ENCODE data around the gene C2orf15. TPM values are rescaled to one million over a fixed set of nuclear protein-coding genes. Genes with fewer than 3 reads are reported as not detected.

C2orf15 gene, protein sequence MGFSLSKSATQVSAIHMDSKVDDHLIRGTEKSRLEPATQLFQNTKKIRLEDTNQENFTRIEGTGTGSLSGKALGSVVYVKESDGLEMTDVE
- total RNA-seq (2011; cell fraction: chromatin; rRNA removed; ENCODE audit: low replicate concordance), result not detected in 2 replicates
- not detected in 2 replicates for total RNA-seq (2011; cell fraction: nucleolus; rRNA removed)
- total RNA-seq (2011; cell fraction: nucleoplasm; rRNA removed), result not detected in 2 replicates
- total RNA-seq (2014; rRNA removed) (0.27 TPM in 1 of 2 replicates, not detected in the other), total RNA-seq (2014; rRNA removed; fragmentation: Illumina TruSeq; extraction: Trizol) (0.11 TPM in 1 of 2 replicates, not detected in the other), total RNA-seq (2015; rRNA removed; fragmentation: Illumina TruSeq; extraction: Trizol) (0.11 and 0.22 TPM in 2 replicates), total RNA-seq (2021) (0.16 and 0.18 TPM in 2 replicates), polyA plus RNA-seq (2011; rRNA removed) (0.25 TPM in 1 of 2 replicates, not detected in the other), polyA plus RNA-seq (2014; fragmentation: Illumina TruSeq; extraction: Trizol) (0.15 TPM in 1 of 2 replicates, not detected in the other), polyA plus RNA-seq (2014; fragmentation: Nextera tagmentation; extraction: Ambion mirVana) (under 1 TPM; 0.04 to 0.06 TPM), polyA plus RNA-seq (2014; rRNA removed) (not detected in 2 replicates), polyA minus RNA-seq (2011; rRNA and poly(A)+ RNA removed) (not detected in 2 replicates), Bru-seq, nascent RNA (percentile 24 among the genes with signal in this experiment), BruChase-seq, experiment 1, labeled RNA remaining after a 2-hour chase (not detected), BruChase-seq, experiment 2, labeled RNA remaining after a 6-hour chase (percentile 40 among the genes with signal in this experiment)
- 0.09 TPM in 1 of 2 replicates, not detected in the other for polyA plus RNA-seq (2011; cell fraction: cytosol; rRNA removed)
- not detected in 2 replicates for polyA plus RNA-seq (2011; cell fraction: nucleus; rRNA removed)
- polyA plus RNA-seq (2012), result 0.17 and 0.18 TPM in 2 replicates
- polyA minus RNA-seq (2011; cell fraction: cytosol; rRNA and poly(A)+ RNA removed), result not detected in 2 replicates
- polyA minus RNA-seq (2011; cell fraction: nucleus; rRNA and poly(A)+ RNA removed), result not detected in 2 replicates
- long read RNA-seq, experiment 1, result 0 reads
- long read RNA-seq, experiment 2, result 0 reads
- long read RNA-seq, experiment 3, result 0 reads

DNA sequence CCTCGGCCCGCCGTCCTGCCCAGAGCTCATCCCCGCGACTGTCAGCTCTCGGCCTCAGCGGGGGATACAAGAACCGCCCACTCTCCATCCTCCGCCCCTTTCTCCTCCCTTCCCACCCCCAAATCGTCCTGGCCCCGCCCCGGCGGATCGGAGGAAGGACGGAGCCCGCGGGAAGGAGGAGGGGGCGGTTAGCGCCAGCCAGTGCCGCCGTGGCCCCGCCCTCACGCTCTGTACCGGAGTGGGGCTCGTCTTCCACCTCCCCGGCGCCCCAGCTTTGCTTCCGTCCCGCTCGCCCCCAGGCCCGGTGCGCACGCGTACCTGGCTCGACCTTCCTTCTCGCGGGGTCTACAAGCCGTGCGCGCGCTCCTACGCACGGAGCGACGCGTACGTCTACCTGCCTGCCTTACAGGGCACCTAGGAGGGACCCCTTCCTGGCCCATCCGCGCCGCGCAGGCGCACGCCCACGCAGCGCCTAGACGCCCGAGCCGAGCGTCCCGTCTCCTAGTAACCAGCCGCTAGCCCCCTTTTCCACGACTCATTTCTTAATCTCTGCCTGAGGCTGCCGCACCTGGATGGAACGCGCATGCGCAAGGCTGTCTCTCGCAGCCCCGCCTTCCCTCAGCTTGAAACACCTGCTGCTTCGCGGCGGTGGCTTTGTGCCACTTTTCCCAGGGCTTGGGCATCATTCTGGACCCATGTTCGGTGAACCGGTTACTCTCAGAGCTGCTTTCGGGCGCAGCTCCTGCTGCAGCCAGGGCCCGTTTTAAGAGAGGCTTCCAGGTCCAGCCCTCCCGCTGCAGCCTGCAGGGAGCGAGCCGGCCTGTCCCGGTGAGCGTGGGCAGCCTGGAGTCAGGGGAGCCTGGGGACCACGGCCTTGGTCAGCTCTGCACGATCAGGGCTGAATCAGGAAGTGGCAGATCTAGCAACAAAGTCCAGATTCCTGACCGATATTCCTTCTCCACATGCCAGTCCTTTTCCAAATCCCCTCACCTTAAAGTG lies at the start of gene C2orf15:
TSS of gene C2orf15 (plus strand) at position 598 of the 999 bp plus-strand sequence. CDS start 8,852 bp downstream, outside the sequence.
- H3K27me3 ChIP-seq (ENCODE audit: control insufficient read depth in 2 of 2, insufficient read depth in 2 of 2, low read length in 2 of 2), result no peaks in the 10 kb centered on the region
- no TSS peak for BruUV-seq (replicated peaks)
- DNase-seq (ENCODE audit: extremely low read depth in 1 of 4, low spot score in 3 of 4) (peak; percentile 91 to 93 (median 92)), ATAC-seq (peak; percentile 98), FAIRE-seq (peak; percentile 75)
- H3K4me3 ChIP-seq, result peak within 1 kb of the TSS; percentile 99
- intact Hi-C loops (cut with micrococcal nuclease) (no loop called here), in situ Hi-C loops (cut with MboI) (no loop called here)
- peak within 1 kb of the TSS; percentile 52; the same call in 1 of the 3 replicates for H3K27ac ChIP-seq (ENCODE audit: extremely low read depth, low read depth, low read length)
- WGBS (ENCODE audit: insufficient coverage, low coverage, missing lambda C conversion rate), result under 1% methylated on average over 56 of the region's 84 CpGs
- H3K9ac ChIP-seq (ENCODE audit: insufficient read depth in 1 of 2, low read depth in 2 of 2, low read length in 2 of 2), result peak within 1 kb of the TSS; percentile 42 to 93; a peak in 3 of 4 replicates
- H4K20me1 ChIP-seq (replicated peaks; ENCODE audit: control insufficient read depth, insufficient read depth, low read length), result no peaks in the 10 kb centered on the region
- CTCF ChIA-PET (ENCODE audit: low intra/inter-chr PET ratio), result no interaction called here
- no peaks in the 10 kb centered on the region for H3K36me3 ChIP-seq (ENCODE audit: control insufficient read depth, insufficient read depth, low read length)
- peak within 1 kb of the TSS; percentile 100 for H2AFZ ChIP-seq (ENCODE audit: low read depth, low read length)
- H3K4me1 ChIP-seq (replicated peaks in 1 of 2; ENCODE audit: control insufficient read depth in 2 of 2, insufficient read depth in 2 of 2, low read length in 2 of 2), result peaks cover 0 to 17% of the 10 kb centered on the region in 2 experiments; a peak in 2 of 5 replicates
- POLR2A ChIA-PET, result interaction anchor here (0.8 to 1.7 kb wide), 4 partner anchors 12 to 27 kb away, joined by 3 to 8 read pairs (median 4); partner anchors contain the start of genes LIPT1 and TSGA10
- peak within 1 kb of the TSS; percentile 99 for H3K4me2 ChIP-seq (ENCODE audit: insufficient read depth, low read length)
- no peaks in the 10 kb centered on the region for H3K9me1 ChIP-seq (ENCODE audit: control insufficient read depth, insufficient read depth, low read length)
- no peaks in the 10 kb centered on the region for H3K79me2 ChIP-seq (ENCODE audit: control insufficient read depth, insufficient read depth, low read length)
- no peaks in the 10 kb centered on the region for H3K9me3 ChIP-seq (replicated peaks; ENCODE audit: control insufficient read depth, insufficient read depth, low read depth, low read length)
- no peak for TF ChIP-seq TFAM (CRISPR knock-in tag; conservative IDR thresholded peaks at IDR 0.05)
- TF ChIP-seq TCFL5 (CRISPR knock-in tag; conservative IDR thresholded peaks at IDR 0.05), result no peak
- TF ChIP-seq SRF (CRISPR knock-in tag; IDR thresholded peaks at IDR 0.05), result no peak; a peak in 1 of 4 replicates
- TF ChIP-seq, protein P1, sequence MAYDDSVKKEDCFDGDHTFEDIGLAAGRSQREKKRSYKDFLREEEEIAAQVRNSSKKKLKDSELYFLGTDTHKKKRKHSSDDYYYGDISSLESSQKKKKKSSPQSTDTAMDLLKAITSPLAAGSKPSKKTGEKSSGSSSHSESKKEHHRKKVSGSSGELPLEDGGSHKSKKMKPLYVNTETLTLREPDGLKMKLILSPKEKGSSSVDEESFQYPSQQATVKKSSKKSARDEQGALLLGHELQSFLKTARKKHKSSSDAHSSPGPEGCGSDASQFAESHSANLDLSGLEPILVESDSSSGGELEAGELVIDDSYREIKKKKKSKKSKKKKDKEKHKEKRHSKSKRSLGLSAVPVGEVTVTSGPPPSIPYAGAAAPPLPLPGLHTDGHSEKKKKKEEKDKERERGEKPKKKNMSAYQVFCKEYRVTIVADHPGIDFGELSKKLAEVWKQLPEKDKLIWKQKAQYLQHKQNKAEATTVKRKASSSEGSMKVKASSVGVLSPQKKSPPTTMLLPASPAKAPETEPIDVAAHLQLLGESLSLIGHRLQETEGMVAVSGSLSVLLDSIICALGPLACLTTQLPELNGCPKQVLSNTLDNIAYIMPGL (CRISPR knock-in tag; IDR thresholded peaks at IDR 0.05), result no peak
- TF ChIP-seq HOXB6 (CRISPR knock-in tag; IDR thresholded peaks at IDR 0.05; ENCODE audit: borderline replicate concordance), result no peak
- TF ChIP-seq GTF2E2 (tag; IDR thresholded peaks at IDR 0.05), result no peak
- TF ChIP-seq EP300 (IDR thresholded peaks at IDR 0.05; ENCODE audit: low read length), result no peak
- TF ChIP-seq MAZ (CRISPR knock-in tag; conservative IDR thresholded peaks at IDR 0.05 in 1 of 2, IDR thresholded peaks at IDR 0.05 in 1 of 2), result peak in 1 of 2 experiments; percentile 93
- peak; percentile 84 for TF ChIP-seq CTBP1 (IDR thresholded peaks at IDR 0.05; ENCODE audit: borderline replicate concordance)
- peak; percentile 74 for TF ChIP-seq ZEB2 (IDR thresholded peaks at IDR 0.05)
- TF ChIP-seq NRF1 (conservative IDR thresholded peaks at IDR 0.05 in 1 of 2, IDR thresholded peaks at IDR 0.05 in 1 of 2), result peak; percentile 96 to 97
- no peak for TF ChIP-seq RHOXF2B (CRISPR knock-in tag; conservative IDR thresholded peaks at IDR 0.05)
- no peak for TF ChIP-seq NCOA2 (IDR thresholded peaks at IDR 0.05; ENCODE audit: partially characterized antibody in 2 of 2)
- TF ChIP-seq ZZZ3 (IDR thresholded peaks at IDR 0.05), result no peak
